Jurkat, Clone E6-1 (cell line): ENCODE data around the gene LNP1.
"Not testable (repeated sequence)": the region's sequence is repeated elsewhere in the genome, so short reads cannot be mapped to it uniquely, and the experiment has no call there.

Experiments used
- DNase-seq: peaks from one replicate; pipeline ENCODE4 v3.0.0-alpha.2; 2011; ENCODE audit warnings: low read depth, low spot score
- H3K4me3 ChIP-seq: 2 replicates; pipeline ENCODE4 v1.5.1; 2011; ENCODE audit warnings: mild to moderate bottlenecking, low read length, control low read depth, moderate library complexity

The LNP1 gene

GRCh38 chr3:100463646-100464155 is 62.4 kb downstream of the LNP1 start:
- no peak for DNase-seq
- no peak overlapping the region for H3K4me3 ChIP-seq

GRCh38 chr3:100465892-100466777 is 64.8 kb downstream of the LNP1 start:
- H3K4me3 ChIP-seq, result no peak overlapping the region

GRCh38 chr3:100467133-100467532 is 65.8 kb downstream of the LNP1 start:
- no peak for DNase-seq

More at GRCh38 chr3:100465892-100466777, 64.8 kb downstream of the LNP1 start:
- no peak for DNase-seq

GRCh38 chr3:100468676-100469075 is 67.3 kb downstream of the LNP1 start:
- DNase-seq, result no peak
- no peak overlapping the region for H3K4me3 ChIP-seq

More at GRCh38 chr3:100467133-100467532, 65.8 kb downstream of the LNP1 start:
- H3K4me3 ChIP-seq, result no peak overlapping the region

- no peak overlapping the region for H3K4me3 ChIP-seq
- DNase-seq, result no peak
These were observed 69.6 kb downstream of the LNP1 start for GRCh38 chr3:100470951-100471350.

GRCh38 chr3:100471444-100471843 is 70.1 kb downstream of the LNP1 start:
- no peak for DNase-seq

GRCh38 chr3:100477851-100478360 is 76.6 kb downstream of the LNP1 start:
- not testable (repeated sequence) for DNase-seq, H3K4me3 ChIP-seq

More at GRCh38 chr3:100471444-100471843, 70.1 kb downstream of the LNP1 start:
- H3K4me3 ChIP-seq, result no peak overlapping the region

- H3K4me3 ChIP-seq, DNase-seq: not testable (repeated sequence)
These were observed 77.2 kb downstream of the LNP1 start for GRCh38 chr3:100478521-100478920.

GRCh38 chr3:100480081-100480480 is 78.7 kb downstream of the LNP1 start:
- no peak for DNase-seq
- no peak overlapping the region for H3K4me3 ChIP-seq

GRCh38 chr3:100482176-100482575 is 80.8 kb downstream of the LNP1 start:
- no peak overlapping the region for H3K4me3 ChIP-seq
- no peak for DNase-seq

GRCh38 chr3:100483529-100483928 is 82.2 kb downstream of the LNP1 start:
- no peak for DNase-seq
- no peak overlapping the region for H3K4me3 ChIP-seq

- H3K4me3 ChIP-seq, result no peak overlapping the region
- DNase-seq, result no peak
These were observed 85.5 kb downstream of the LNP1 start for GRCh38 chr3:100486808-100487207.

- H3K4me3 ChIP-seq, result no peak overlapping the region
- no peak for DNase-seq
These were observed 87.8 kb downstream of the LNP1 start for GRCh38 chr3:100489118-100489517.

GRCh38 chr3:100492059-100493006 is 91.0 kb downstream of the LNP1 start, which contains the start of gene TMEM45A:
TSS of gene TMEM45A (plus strand) at chr3:100492619. CDS start at chr3:100555212, 62,593 bp downstream.
- DNase-seq, result no peak
- H3K4me3 ChIP-seq, result no peak within 1 kb of the TSS

- DNase-seq, result no peak
- no peak overlapping the region for H3K4me3 ChIP-seq
These were observed 95.4 kb downstream of the LNP1 start for GRCh38 chr3:100496711-100497261.

GRCh38 chr3:100499651-100500050 is 98.3 kb downstream of the LNP1 start:
- no peak for DNase-seq
- H3K4me3 ChIP-seq, result no peak overlapping the region

GRCh38 chr3:100500320-100500880 is 99.1 kb downstream of the LNP1 start:
- H3K4me3 ChIP-seq, result no peak overlapping the region
- no peak for DNase-seq

- DNase-seq, result no peak
- no peak overlapping the region for H3K4me3 ChIP-seq
These were observed 102.1 kb downstream of the LNP1 start for GRCh38 chr3:100503448-100503847.
